ENCODE results near the gene P2RY8. TPM values are rescaled to one million over a fixed set of nuclear protein-coding genes. Genes with fewer than 3 reads are reported as not detected.

Gene P2RY8
- total RNA-seq, 3 donors from 2014 or later (not counting 1 experiment from before 2014, with no cell fraction given): 73.7 to 114 (median 107) TPM

- H3K36me3 Mint-ChIP-seq: peaks cover 9% of the 10 kb centered on the region
- H3K27ac ChIP-seq (ENCODE audit: low read length): no peak overlapping the region
- no peaks in the 10 kb centered on the region for H3K27me3 Mint-ChIP-seq (ENCODE audit: low read depth in 2 of 2)
- no peaks in the 10 kb centered on the region for H3K4me1 Mint-ChIP-seq
- H3K27ac Mint-ChIP-seq: no peak overlapping the region
- intact Hi-C loops (cut with micrococcal nuclease): no loop called here
- WGBS (ENCODE audit: insufficient coverage): 97% methylated on average over 22 of the region's 22 CpGs
- no peak for TF ChIP-seq CTCF (IDR thresholded peaks at IDR 0.05)
- H3K4me3 ChIP-seq (ENCODE audit: low read length): no peak overlapping the region
- H3K9me3 Mint-ChIP-seq: no peaks in the 10 kb centered on the region
- H3K4me3 Mint-ChIP-seq: no peak overlapping the region
- H3K27me3 ChIP-seq (ENCODE audit: control insufficient read depth, insufficient read depth, low read length): no peaks in the 10 kb centered on the region
- H3K9me3 ChIP-seq (ENCODE audit: control insufficient read depth, insufficient read depth, low read length): no peaks in the 10 kb centered on the region
- ATAC-seq (peak in 1 of 3 donors; percentile 4), DNase-seq (no peak)
- peaks cover 26% of the 10 kb centered on the region for H3K36me3 ChIP-seq (ENCODE audit: control insufficient read depth, insufficient read depth, low read length)
- no peaks in the 10 kb centered on the region for H3K4me1 ChIP-seq (ENCODE audit: control insufficient read depth, insufficient read depth, low read length)
These were observed 102.1 kb downstream of the P2RY8 start for GRCh38 chrX:1434871-1435240.

DNA sequence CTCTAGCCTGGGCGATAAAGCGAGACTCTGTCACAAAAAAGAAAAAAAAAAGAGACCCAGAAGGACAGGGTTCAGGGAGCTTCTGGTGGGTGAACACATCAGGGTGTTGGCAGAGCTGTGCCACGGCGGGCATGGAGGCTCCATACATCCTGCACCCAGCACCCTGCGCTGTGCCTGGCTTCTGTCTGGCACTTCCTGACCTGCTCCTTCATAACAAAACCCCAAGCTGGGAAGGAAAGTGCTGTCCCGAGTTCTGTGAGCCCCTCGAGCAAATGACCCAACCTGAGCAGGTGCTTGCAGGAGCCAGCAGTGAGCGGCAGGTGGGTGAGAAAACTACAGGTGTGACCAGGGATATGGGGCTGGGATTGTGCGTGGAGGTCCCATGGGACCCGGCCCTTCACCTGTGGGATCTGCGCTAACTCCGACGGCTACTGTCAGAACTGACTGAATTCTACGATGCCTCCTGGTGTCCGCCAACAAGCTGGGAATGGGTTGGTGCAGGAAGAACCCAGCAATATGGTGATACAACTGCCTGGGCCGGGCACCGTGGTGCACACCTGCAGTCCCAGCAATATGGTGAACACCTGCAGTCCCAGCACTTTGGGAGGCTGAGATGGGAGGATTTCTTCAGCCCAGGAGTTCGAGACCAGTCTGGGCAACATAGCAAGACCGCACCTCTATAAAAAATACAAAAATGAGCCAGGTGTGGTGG lies 103.2 kb downstream of the P2RY8 start:
- no peak for TF ChIP-seq CTCF (IDR thresholded peaks at IDR 0.05)
- DNase-seq (no peak), ATAC-seq (peak in 1 of 3 donors; percentile 33)
- Histone ChIP-seq H3K36me3 (ENCODE audit: control insufficient read depth, insufficient read depth, low read length) (peaks cover 23% of the 10 kb centered on the region), H3K4me3 (ENCODE audit: low read length) (no peak overlapping the region), H3K27me3 (ENCODE audit: control insufficient read depth, insufficient read depth, low read length) (no peaks in the 10 kb centered on the region), H3K4me1 (ENCODE audit: control insufficient read depth, insufficient read depth, low read length) (no peaks in the 10 kb centered on the region), H3K9me3 (ENCODE audit: control insufficient read depth, insufficient read depth, low read length) (no peaks in the 10 kb centered on the region), H3K27ac (ENCODE audit: low read length) (no peak overlapping the region)
- peaks cover 9% of the 10 kb centered on the region for H3K36me3 Mint-ChIP-seq
- WGBS (ENCODE audit: insufficient coverage): 95% methylated on average over 19 of the region's 19 CpGs
- H3K27me3 Mint-ChIP-seq (ENCODE audit: low read depth in 2 of 2): no peaks in the 10 kb centered on the region
- no peaks in the 10 kb centered on the region for H3K4me1 Mint-ChIP-seq
- no peaks in the 10 kb centered on the region for H3K9me3 Mint-ChIP-seq
- intact Hi-C loops (cut with micrococcal nuclease): no loop called here
- H3K4me3 Mint-ChIP-seq: no peak overlapping the region
- no peak overlapping the region for H3K27ac Mint-ChIP-seq

GRCh38 chrX:1430451-1430850 lies 106.5 kb downstream of the P2RY8 start:
- intact Hi-C loops (cut with micrococcal nuclease): no loop called here
- no peak for ATAC-seq

More at GRCh38 chrX:1430451-1430850, 106.5 kb downstream of the P2RY8 start:
- no peaks in the 10 kb centered on the region for H3K27me3 ChIP-seq (ENCODE audit: control insufficient read depth, insufficient read depth, low read length)
- no peaks in the 10 kb centered on the region for H3K9me3 ChIP-seq (ENCODE audit: control insufficient read depth, insufficient read depth, low read length)
- H3K4me3 ChIP-seq (ENCODE audit: low read length): no peak overlapping the region
- DNase-seq: no peak
- WGBS (ENCODE audit: insufficient coverage): 91% methylated on average over 9 of the region's 10 CpGs
- H3K9me3 Mint-ChIP-seq: no peaks in the 10 kb centered on the region
- no peaks in the 10 kb centered on the region for H3K4me1 ChIP-seq (ENCODE audit: control insufficient read depth, insufficient read depth, low read length)
- no peak overlapping the region for H3K4me3 Mint-ChIP-seq
- H3K4me1 Mint-ChIP-seq: no peaks in the 10 kb centered on the region
- peaks cover 23% of the 10 kb centered on the region for H3K36me3 ChIP-seq (ENCODE audit: control insufficient read depth, insufficient read depth, low read length)
- no peak overlapping the region for H3K27ac ChIP-seq (ENCODE audit: low read length)
- H3K36me3 Mint-ChIP-seq: no peaks in the 10 kb centered on the region
- TF ChIP-seq CTCF (IDR thresholded peaks at IDR 0.05): no peak
- no peak overlapping the region for H3K27ac Mint-ChIP-seq
- no peaks in the 10 kb centered on the region for H3K27me3 Mint-ChIP-seq (ENCODE audit: low read depth in 2 of 2)
